GM12878 (cell line): Measurements from ENCODE around the gene TRABD. TPM values are rescaled to one million over a fixed set of nuclear protein-coding genes. Genes with fewer than 3 reads are reported as not detected.

Source experiments
- ATAC-seq: fragments of 200-7000 bp; cut with Tn5 transposase; 3 replicates; pipeline ENCODE4 v1.9.1; 2020; ENCODE audit warnings: mild to moderate bottlenecking, moderate library complexity
- BruUV-seq: library from RNA; stranded (reverse); fragments of 400-500 nt; replicated peaks from 2 replicates; lab custom pipeline; 2021; lab: Mats Ljungman, UMichigan
- CTCF ChIA-PET: fragments of 300-600 bp; sonication (Branson Sonifier 250); formaldehyde crosslinking; extraction: SDS; loops from one replicate; lab custom pipeline; 2021; ENCODE audit warnings: inconsistent platforms; lab: Yijun Ruan, JAX
- POLR2A ChIA-PET: fragments of 350-600 bp; formaldehyde crosslinking; extraction: SDS; loops from one replicate; lab custom pipeline; 2021; ENCODE audit warnings: inconsistent platforms; lab: Charles Lee
- RAD21 ChIA-PET: fragments of 300-600 bp; sonication (Branson Sonifier 250); formaldehyde crosslinking; loops from one replicate; lab custom pipeline; 2023; ENCODE audit warnings: antibody characterized with exemption; ENCODE audit not compliant: unreplicated experiment; lab: Charles Lee
- SMC1A ChIA-PET: fragments of 300-600 bp; sonication (Branson Sonifier 250); formaldehyde crosslinking; loops from one replicate; lab custom pipeline; 2023; ENCODE audit not compliant: unreplicated experiment, uncharacterized antibody; lab: Charles Lee
- DNase-seq: peaks from one replicate; pipeline ENCODE4 v3.0.0-alpha.2; 2011; ENCODE audit warnings: low read depth, low spot score
- FAIRE-seq: peaks from 3 replicates; lab custom pipeline; 2011; peaks lifted over from hg19 to GRCh38; lab: Jason Lieb, UNC
- H2AFZ ChIP-seq: 2 replicates; pipeline ENCODE4 v1.6.0; 2011; ENCODE audit warnings: low read depth, low read length, control low read depth; ENCODE audit not compliant: control insufficient read depth
- H3K27ac ChIP-seq: 2 replicates; pipeline ENCODE4 v1.5.1; 2011; ENCODE audit warnings: control low read depth; ENCODE audit not compliant: control insufficient read depth, insufficient read depth
- H3K27me3 ChIP-seq, 2 experiments: replicated peaks in 1 of 2; 2 replicates each; pipeline versions ENCODE4 v1.6.0 to v1.6.1; 2011; ENCODE audit warnings: low read length in 1 of 2; ENCODE audit not compliant: control insufficient read depth in 2 of 2, insufficient read depth in 2 of 2
- H3K36me3 ChIP-seq, 2 experiments: 2 replicates each; pipeline ENCODE4 v1.5.1; 2011; ENCODE audit warnings: low read length in 1 of 2; ENCODE audit not compliant: control insufficient read depth in 2 of 2, insufficient read depth in 2 of 2
- H3K4me1 ChIP-seq: 2 replicates; pipeline ENCODE4 v1.6.1; 2011; ENCODE audit warnings: mild to moderate bottlenecking, low read length, moderate library complexity, mixed read lengths; ENCODE audit not compliant: control insufficient read depth, insufficient read depth
- H3K4me2 ChIP-seq: 2 replicates; pipeline ENCODE4 v1.6.0; 2011; ENCODE audit warnings: control low read depth; ENCODE audit not compliant: control insufficient read depth, insufficient read depth
- H3K4me3 ChIP-seq: fragments of 200-600 bp; sonication (generic); 2 replicates; pipeline ENCODE4 v1.5.1; 2016
- H3K79me2 ChIP-seq: 2 replicates; pipeline ENCODE4 v1.6.0; 2011; ENCODE audit warnings: low read length; ENCODE audit not compliant: control insufficient read depth, insufficient read depth
- H3K9ac ChIP-seq: 2 replicates; pipeline ENCODE4 v1.8.0; 2011; ENCODE audit warnings: low read length, control low read depth, mixed read lengths; ENCODE audit not compliant: control insufficient read depth, insufficient read depth
- H3K9me3 ChIP-seq: replicated peaks from 3 replicates; pipeline ENCODE4 v1.5.1; 2011; ENCODE audit warnings: mild to moderate bottlenecking, low read length; ENCODE audit not compliant: control insufficient read depth, insufficient read depth
- H4K20me1 ChIP-seq: 2 replicates; pipeline ENCODE4 v1.6.0; 2011; ENCODE audit not compliant: control insufficient read depth, insufficient read depth
- CBX3 ChIP-seq: fragments of 200-600 bp; sonication (generic); IDR thresholded peaks from 2 replicates; pipeline ENCODE4 v1.6.1; 2016; ENCODE audit warnings: low read depth, borderline replicate concordance
- CREB1 ChIP-seq: IDR thresholded peaks from 2 replicates; pipeline ENCODE4 v1.6.1; 2012; ENCODE audit warnings: low read depth, mild to moderate bottlenecking, inconsistent platforms
- GATAD2B ChIP-seq: fragments of 450-650 bp; conservative IDR thresholded peaks from 2 replicates; pipeline ENCODE4 v1.6.1; 2017; ENCODE audit warnings: low read depth, mild to moderate bottlenecking, moderate library complexity
- WRNIP1 ChIP-seq: IDR thresholded peaks from 2 replicates; pipeline ENCODE4 v1.6.1; 2011; ENCODE audit warnings: low read depth, low read length, improper control_type of control experiment, borderline replicate concordance
- ZNF274 ChIP-seq: IDR thresholded peaks from one replicate; pipeline ENCODE4 v1.8.0; 2011; ENCODE audit not compliant: insufficient read length, insufficient read depth
- WGBS: methylation state at CpG from one replicate; pipeline ENCODE4 v1.1.6; 2016; ENCODE audit warnings: low lambda C conversion rate; ENCODE audit not compliant: insufficient replicate concordance, insufficient coverage; ENCODE audit errors: missing lambda C conversion rate; 5-methylcytosine and 5-hydroxymethylcytosine counted together
- in situ Hi-C: fragments of 300-500 bp; cut with MboI; formaldehyde crosslinking; loops from 9 replicates; pipeline ENCODE4 v1.14.3; 2018; ENCODE audit warnings: mixed read lengths
- intact Hi-C: fragments of 100-400 bp; cut with micrococcal nuclease; formaldehyde crosslinking; loops from one replicate; pipeline ENCODE4 v1.14.2; 2022; ENCODE audit not compliant: unreplicated experiment
- polyA plus RNA-seq, 11 experiments: library from polyadenylated mRNA; depleted of rRNA in 4 of 11; unstranded in 6 of 11; stranded (reverse) in 5 of 11; fragments of >200 nt; fragmentation: Nextera tagmentation in 4 of 11; fragmentation: Illumina TruSeq in 1 of 11; extraction: Ambion mirVana in 4 of 11; extraction: Trizol in 1 of 11; gene quantifications; 1 replicate in 1 of 11; 2 replicates in 10 of 11; pipeline versions ENCODE4 v1.2.1 to v1.2.3, GENCODE V29; 2011 to 2016; ENCODE audit warnings: inconsistent platforms in 2 of 11, missing spikeins in 2 of 11, low read depth in 1 of 11
- total RNA-seq, 4 experiments: library from RNA; depleted of rRNA in 3 of 4; stranded (reverse); fragments of >200 nt in 3 of 4; fragmentation: Illumina TruSeq in 1 of 4; extraction: Trizol in 1 of 4; gene quantifications; 2 replicates each; pipeline versions ENCODE4 v1.2.1 to v1.2.3, GENCODE V29; 2013 to 2021
- TF ChIP-seq, protein P1 (sequence below): IDR thresholded peaks from 2 replicates; pipeline ENCODE4 v1.6.1; 2012; ENCODE audit warnings: improper control_type of control experiment, low read depth, low read length; ENCODE audit not compliant: insufficient replicate concordance

TRABD gene
- total and polyA plus RNA-seq, 10 of the 15 experiments (the other 5 are each of a cell fraction or from before 2014, with no cell fraction given) = 0.43 to 116 (median 58.1) TPM

DNA sequence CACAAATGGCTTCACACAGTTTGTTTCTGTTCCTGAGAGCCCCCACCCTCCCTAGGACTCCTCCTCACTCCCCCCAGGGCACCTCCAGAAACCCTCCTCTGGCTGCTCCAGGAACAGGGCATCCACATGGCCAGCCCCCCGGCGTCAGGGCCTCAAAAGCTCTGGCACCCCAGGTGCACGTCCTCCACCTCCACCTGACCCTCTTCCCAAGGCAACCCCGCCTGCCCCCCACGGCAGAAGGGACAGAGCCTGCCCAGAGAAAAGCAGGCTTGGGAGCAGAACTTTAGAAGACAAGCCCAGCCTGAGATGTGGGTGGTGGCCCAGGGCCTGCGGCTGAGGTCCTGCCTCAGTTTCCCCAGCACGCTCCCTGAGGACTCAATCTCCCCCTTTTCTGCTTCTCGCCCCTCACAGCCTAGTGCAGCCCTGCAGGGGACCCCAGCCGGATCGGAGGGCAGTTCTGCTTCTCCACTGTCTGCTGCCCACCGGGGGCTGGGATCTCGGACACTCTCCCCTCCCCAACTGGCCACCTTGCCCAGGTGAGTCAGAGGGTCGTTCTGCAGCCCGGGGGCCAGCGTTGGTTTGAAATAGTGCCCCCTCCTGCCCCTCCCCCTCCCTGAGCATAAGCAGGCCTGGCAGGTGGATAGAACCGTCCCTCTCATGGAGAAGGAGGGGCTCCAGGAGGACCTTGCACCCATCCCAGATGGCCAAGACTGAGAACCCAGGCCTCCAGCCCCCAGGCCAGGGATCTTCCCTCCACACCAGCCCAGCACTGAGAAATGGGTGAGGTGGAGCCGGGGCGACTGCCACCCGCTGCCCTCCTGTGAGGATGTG lies 2.4 kb upstream of the TRABD start:
- TF ChIP-seq WRNIP1 = no peak
- no TSS peak for BruUV-seq
- peaks cover 25% of the 10 kb centered on the region for H3K79me2 ChIP-seq
- no peak overlapping the region for H3K4me3 ChIP-seq
- no peak for FAIRE-seq
- H2AFZ ChIP-seq = no peak overlapping the region
- no peak for DNase-seq
- H3K36me3 ChIP-seq = no peaks in the 10 kb centered on the region; a peak in 1 of 4 replicates
- intact Hi-C loops = no loop called here
- H3K4me2 ChIP-seq = no peak overlapping the region
- H3K4me1 ChIP-seq = peaks cover 16% of the 10 kb centered on the region
- 84% methylated on average over 19 of the region's 19 CpGs for WGBS
- H4K20me1 ChIP-seq = no peaks in the 10 kb centered on the region
- no peak for ATAC-seq
- POLR2A ChIA-PET = no interaction called here
- H3K27me3 ChIP-seq = no peaks in the 10 kb centered on the region
- CTCF ChIA-PET = no interaction called here
- in situ Hi-C loops = no loop called here
- no peaks in the 10 kb centered on the region for H3K9me3 ChIP-seq
- RAD21 ChIA-PET = no interaction called here
- no peak overlapping the region for H3K9ac ChIP-seq
- SMC1A ChIA-PET = no interaction called here
- no peak overlapping the region for H3K27ac ChIP-seq

DNA sequence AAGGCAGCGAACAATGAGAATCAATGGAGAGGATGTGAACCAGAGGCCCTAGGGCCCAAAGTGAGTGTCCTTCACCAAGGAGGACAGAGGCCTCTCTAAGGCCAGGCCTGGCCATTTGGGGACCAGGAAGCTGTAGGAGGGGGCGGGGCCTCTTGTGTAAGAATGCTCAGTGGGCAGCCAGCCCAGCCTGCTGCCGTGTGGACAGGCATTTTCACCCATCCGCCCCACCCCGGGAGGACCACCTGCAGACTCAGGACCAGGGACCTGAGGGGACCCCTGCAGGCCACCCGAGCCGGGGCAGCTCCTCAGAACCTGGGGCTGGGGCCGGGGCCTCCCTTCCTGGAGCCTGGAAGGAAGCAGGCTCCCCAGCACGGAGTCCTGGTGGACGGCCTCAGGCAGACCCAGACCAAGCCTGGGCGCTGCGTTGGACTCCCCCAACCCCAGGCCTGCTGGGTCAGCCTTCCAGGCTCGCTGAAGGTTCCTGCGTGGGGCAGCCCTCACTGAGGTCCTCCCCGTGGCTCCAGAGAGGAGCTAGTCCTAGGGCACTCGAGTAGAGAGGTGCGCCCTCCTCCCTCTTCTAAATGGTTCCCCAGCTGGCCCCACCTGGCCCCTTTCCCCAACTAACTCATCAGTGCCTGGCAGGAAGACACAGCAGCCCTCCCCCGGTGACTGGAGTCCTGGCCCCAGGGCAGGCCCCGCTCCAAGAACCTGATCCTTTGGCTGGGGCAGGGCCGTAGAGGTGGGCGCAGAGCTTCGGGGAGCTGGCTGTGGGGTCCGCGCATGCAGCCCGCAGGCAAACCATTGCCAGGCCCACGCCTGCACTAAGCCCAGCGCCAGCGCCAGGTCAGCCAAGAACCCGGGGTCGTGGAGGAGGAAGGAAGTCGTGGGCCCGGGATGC lies 1.5 kb upstream of the TRABD start:
- no peak for ATAC-seq
- Histone ChIP-seq H2AFZ (no peak overlapping the region), H3K36me3 (peaks cover 0 to 2% of the 10 kb centered on the region in 2 experiments; a peak in 2 of 4 replicates), H3K4me3 (peak overlapping the region; percentile 84; the same call in 1 of the 2 replicates), H3K9me3 (no peaks in the 10 kb centered on the region), H4K20me1 (no peaks in the 10 kb centered on the region), H3K79me2 (peaks cover 34% of the 10 kb centered on the region), H3K27ac (no peak overlapping the region), H3K4me2 (peak overlapping the region; percentile 100), H3K9ac (peak overlapping the region; percentile 89; the same call in 1 of the 2 replicates), H3K4me1 (peaks cover 25% of the 10 kb centered on the region), H3K27me3 (no peaks in the 10 kb centered on the region)
- RAD21 ChIA-PET = no interaction called here
- 57% methylated on average over 30 of the region's 32 CpGs for WGBS
- TF ChIP-seq GATAD2B = no peak
- no peak for TF ChIP-seq ZNF274
- no peak for TF ChIP-seq CBX3
- TF ChIP-seq, protein P1, sequence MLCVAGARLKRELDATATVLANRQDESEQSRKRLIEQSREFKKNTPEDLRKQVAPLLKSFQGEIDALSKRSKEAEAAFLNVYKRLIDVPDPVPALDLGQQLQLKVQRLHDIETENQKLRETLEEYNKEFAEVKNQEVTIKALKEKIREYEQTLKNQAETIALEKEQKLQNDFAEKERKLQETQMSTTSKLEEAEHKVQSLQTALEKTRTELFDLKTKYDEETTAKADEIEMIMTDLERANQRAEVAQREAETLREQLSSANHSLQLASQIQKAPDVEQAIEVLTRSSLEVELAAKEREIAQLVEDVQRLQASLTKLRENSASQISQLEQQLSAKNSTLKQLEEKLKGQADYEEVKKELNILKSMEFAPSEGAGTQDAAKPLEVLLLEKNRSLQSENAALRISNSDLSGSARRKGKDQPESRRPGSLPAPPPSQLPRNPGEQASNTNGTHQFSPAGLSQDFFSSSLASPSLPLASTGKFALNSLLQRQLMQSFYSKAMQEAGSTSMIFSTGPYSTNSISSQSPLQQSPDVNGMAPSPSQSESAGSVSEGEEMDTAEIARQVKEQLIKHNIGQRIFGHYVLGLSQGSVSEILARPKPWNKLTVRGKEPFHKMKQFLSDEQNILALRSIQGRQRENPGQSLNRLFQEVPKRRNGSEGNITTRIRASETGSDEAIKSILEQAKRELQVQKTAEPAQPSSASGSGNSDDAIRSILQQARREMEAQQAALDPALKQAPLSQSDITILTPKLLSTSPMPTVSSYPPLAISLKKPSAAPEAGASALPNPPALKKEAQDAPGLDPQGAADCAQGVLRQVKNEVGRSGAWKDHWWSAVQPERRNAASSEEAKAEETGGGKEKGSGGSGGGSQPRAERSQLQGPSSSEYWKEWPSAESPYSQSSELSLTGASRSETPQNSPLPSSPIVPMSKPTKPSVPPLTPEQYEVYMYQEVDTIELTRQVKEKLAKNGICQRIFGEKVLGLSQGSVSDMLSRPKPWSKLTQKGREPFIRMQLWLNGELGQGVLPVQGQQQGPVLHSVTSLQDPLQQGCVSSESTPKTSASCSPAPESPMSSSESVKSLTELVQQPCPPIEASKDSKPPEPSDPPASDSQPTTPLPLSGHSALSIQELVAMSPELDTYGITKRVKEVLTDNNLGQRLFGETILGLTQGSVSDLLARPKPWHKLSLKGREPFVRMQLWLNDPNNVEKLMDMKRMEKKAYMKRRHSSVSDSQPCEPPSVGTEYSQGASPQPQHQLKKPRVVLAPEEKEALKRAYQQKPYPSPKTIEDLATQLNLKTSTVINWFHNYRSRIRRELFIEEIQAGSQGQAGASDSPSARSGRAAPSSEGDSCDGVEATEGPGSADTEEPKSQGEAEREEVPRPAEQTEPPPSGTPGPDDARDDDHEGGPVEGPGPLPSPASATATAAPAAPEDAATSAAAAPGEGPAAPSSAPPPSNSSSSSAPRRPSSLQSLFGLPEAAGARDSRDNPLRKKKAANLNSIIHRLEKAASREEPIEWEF = no peak
- TF ChIP-seq CREB1 = no peak
- DNase-seq = no peak
- no peak for FAIRE-seq
- intact Hi-C loops = no loop called here
- CTCF ChIA-PET = no interaction called here
- POLR2A ChIA-PET = no interaction called here
- no TSS peak for BruUV-seq
- in situ Hi-C loops = no loop called here
- SMC1A ChIA-PET = no interaction called here
